ENCODE data around the gene IL6ST.
A peak's percentile ranks its signal among the peaks of the same experiment; 100 is the strongest.

The IL6ST gene

DNA sequence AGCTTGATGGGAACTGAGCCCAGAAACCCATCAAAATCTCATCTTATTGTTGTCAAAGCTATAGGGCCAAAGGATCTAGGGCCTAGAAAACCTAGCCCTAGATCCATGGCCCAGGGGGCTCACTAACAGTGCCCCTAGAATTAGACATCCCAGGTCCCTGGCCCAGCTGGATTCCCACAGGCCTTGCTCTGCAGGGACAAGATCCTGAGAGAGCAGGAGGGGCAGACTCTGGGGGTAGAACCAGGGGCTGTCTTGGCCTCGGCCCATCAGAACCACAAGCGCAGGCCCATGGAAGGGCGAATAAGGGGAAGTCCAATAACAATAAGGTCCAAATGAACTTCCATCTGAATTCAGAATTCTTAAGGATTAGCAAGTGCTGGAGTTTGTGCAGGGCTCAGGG lies 69.6 kb downstream of the IL6ST start:
- Histone ChIP-seq H3K4me1 (ENCODE audit: control insufficient read depth in 1 of 2, insufficient read depth in 1 of 2, low read depth in 1 of 2, low read length in 1 of 2) (peaks cover 0 to 7% of the 10 kb centered on the region in 2 experiments), H3K9me3 (no peaks in the 10 kb centered on the region), H3K36me3 (no peaks in the 10 kb centered on the region), H3K4me3 (ENCODE audit: low read depth in 1 of 2, low read length in 1 of 2) (no peak overlapping the region), H3K27ac (no peak overlapping the region), H3K27me3 (peaks cover 41% of the 10 kb centered on the region)
- TF ChIP-seq CTCF (IDR thresholded peaks at IDR 0.05) = no peak

DNA sequence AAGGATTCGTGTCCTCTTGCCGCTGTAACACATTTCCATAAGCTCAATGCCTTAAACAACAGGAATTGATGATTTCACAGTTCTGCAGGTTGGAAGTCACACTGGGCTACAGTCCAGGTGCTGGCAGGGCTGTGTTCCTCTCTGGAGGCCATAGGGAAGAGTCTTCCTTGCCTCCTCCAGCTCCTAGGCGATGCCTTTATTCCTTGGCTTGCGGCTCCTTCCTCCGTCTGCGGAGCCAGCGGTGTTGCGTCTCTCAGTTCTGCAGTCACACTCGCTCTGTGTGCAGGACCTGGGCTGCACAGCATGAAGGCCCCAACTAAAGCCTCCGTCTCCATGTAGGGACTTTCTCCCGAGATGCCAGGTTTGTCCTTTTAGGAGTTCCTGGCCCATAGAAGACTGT lies 70.0 kb downstream of the IL6ST start:
- Histone ChIP-seq H3K9me3 (no peaks in the 10 kb centered on the region), H3K4me3 (ENCODE audit: low read depth in 1 of 2, low read length in 1 of 2) (no peak overlapping the region), H3K36me3 (no peaks in the 10 kb centered on the region), H3K27me3 (peaks cover 46% of the 10 kb centered on the region), H3K4me1 (ENCODE audit: control insufficient read depth in 1 of 2, insufficient read depth in 1 of 2, low read depth in 1 of 2, low read length in 1 of 2) (peaks cover 0 to 7% of the 10 kb centered on the region in 2 experiments), H3K27ac (no peak overlapping the region)
- TF ChIP-seq CTCF (IDR thresholded peaks at IDR 0.05) = no peak

GRCh38 chr5:55923865-55924500 lies 70.8 kb downstream of the IL6ST start:
- Histone ChIP-seq H3K36me3 (no peaks in the 10 kb centered on the region), H3K4me1 (ENCODE audit: control insufficient read depth in 1 of 2, insufficient read depth in 1 of 2, low read depth in 1 of 2, low read length in 1 of 2) (peaks cover 0 to 7% of the 10 kb centered on the region in 2 experiments), H3K27me3 (peaks cover 47% of the 10 kb centered on the region), H3K4me3 (ENCODE audit: low read depth in 1 of 2, low read length in 1 of 2) (no peak overlapping the region), H3K9me3 (no peaks in the 10 kb centered on the region), H3K27ac (no peak overlapping the region)
- TF ChIP-seq CTCF (IDR thresholded peaks at IDR 0.05) = no peak

DNA sequence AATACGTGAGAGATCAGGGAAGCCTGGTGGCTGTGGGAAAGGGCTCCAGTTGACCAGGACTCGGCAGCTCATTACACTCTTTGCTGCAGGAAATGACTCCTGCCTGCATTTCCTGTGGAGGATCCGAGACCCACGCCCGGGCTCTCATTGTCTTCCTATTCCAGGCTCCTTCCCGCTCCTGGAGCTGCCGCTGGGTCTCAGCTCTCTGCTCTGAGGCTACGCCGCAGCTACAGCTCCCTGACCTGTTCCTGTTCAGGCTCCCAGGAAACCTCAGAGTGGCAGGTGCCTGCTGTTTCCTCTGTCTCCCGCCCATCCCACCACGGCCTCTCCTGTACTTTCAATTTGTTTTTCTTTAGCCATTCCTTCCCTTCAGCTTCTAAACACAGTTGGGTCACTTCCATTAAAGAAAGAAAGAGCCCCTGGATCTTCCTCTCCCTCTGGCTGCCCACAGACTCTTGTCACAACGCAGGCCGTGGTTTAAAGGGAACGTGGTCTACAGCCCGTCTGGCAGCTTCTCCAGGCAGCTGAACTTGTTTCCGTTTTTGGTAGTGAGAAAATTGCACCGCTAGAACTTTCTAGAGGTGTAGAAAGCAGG lies 71.5 kb downstream of the IL6ST start:
- TF ChIP-seq CTCF (IDR thresholded peaks at IDR 0.05) = no peak
- peak overlapping the region; percentile 22 to 28 for H3K4me3 ChIP-seq (ENCODE audit: low read depth in 1 of 2, low read length in 1 of 2)
- no peaks in the 10 kb centered on the region for H3K9me3 ChIP-seq
- no peaks in the 10 kb centered on the region for H3K36me3 ChIP-seq
- H3K4me1 ChIP-seq (ENCODE audit: control insufficient read depth in 1 of 2, insufficient read depth in 1 of 2, low read depth in 1 of 2, low read length in 1 of 2) = peaks cover 0 to 7% of the 10 kb centered on the region in 2 experiments
- H3K27me3 ChIP-seq = peaks cover 47% of the 10 kb centered on the region
- no peak overlapping the region for H3K27ac ChIP-seq

DNA sequence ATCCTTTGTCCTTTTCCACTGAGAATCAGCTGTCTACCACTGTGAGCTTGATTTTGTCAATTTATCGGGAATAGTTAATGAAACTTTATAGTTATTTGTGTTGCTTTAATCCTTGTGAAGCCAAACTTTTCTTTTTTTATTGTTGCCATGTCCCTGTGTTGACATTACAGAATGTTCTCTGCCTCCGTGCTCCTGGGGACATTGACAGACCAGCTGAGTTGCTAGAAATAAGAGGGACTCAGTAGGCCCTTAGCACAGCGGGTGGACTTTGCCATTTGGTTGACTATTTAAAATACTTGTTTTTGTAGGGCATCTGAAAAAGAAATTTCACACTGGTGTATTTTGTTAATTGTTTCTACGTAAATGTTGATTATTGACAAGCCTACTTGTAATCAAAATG lies 73.1 kb downstream of the IL6ST start:
- Histone ChIP-seq H3K27ac (no peak overlapping the region), H3K36me3 (no peaks in the 10 kb centered on the region), H3K4me1 (ENCODE audit: control insufficient read depth in 1 of 2, insufficient read depth in 1 of 2, low read depth in 1 of 2, low read length in 1 of 2) (peaks cover 0 to 7% of the 10 kb centered on the region in 2 experiments), H3K4me3 (ENCODE audit: low read depth in 1 of 2, low read length in 1 of 2) (no peak overlapping the region), H3K9me3 (no peaks in the 10 kb centered on the region), H3K27me3 (peaks cover 47% of the 10 kb centered on the region)
- no peak for TF ChIP-seq CTCF (IDR thresholded peaks at IDR 0.05)
